B cell (primary cell): Measurements from ENCODE around the gene CLDN4. TPM values are rescaled to one million over a fixed set of nuclear protein-coding genes. Genes with fewer than 3 reads are reported as not detected.

Experiments used
- ATAC-seq: fragments of 200-7000 bp; cut with Tn5 transposase; one replicate; pipeline ENCODE4 v1.10.0; 2021; ENCODE audit warnings: low read depth, mild to moderate bottlenecking, moderate number of reproducible peaks, moderate library complexity
- CTCF ChIA-PET: fragments of 350-600 bp; sonication (Branson Sonifier 250); formaldehyde crosslinking; loops from one replicate; lab custom pipeline; 2021; ENCODE audit warnings: antibody characterized with exemption, inconsistent platforms; lab: Charles Lee
- POLR2A ChIA-PET: fragments of 350-600 bp; sonication (Branson Sonifier 250); formaldehyde crosslinking; loops from one replicate; lab custom pipeline; 2021; ENCODE audit warnings: antibody characterized with exemption; lab: Charles Lee
- DNase-seq: peaks from one replicate; pipeline ENCODE4 v3.0.0; 2013
- H2AFZ ChIP-seq: 2 replicates; pipeline ENCODE4 v1.6.1; 2012; ENCODE audit warnings: mild to moderate bottlenecking, low read depth, low read length; ENCODE audit not compliant: insufficient read depth, poor library complexity, severe bottlenecking
- H3K27ac ChIP-seq, 2 donors: 1 replicate in 1 of 2; 2 replicates in 1 of 2; pipeline ENCODE4 v1.5.1; 2012 to 2013; ENCODE audit warnings: low read length in 2 of 2, mild to moderate bottlenecking in 2 of 2, moderate library complexity in 1 of 2
- H3K27me3 ChIP-seq, 4 experiments: fragments of 200-600 bp in 1 of 4; sonication (generic) in 1 of 4; replicated peaks in 1 of 4; 1 replicate in 2 of 4; 2 replicates in 2 of 4; pipeline versions ENCODE4 v1.6.1 to v1.7.0; 2013 to 2016; ENCODE audit warnings: low read length in 3 of 4, mild to moderate bottlenecking in 2 of 4, mixed read lengths in 1 of 4, moderate library complexity in 1 of 4; ENCODE audit not compliant: insufficient read depth in 4 of 4, control insufficient read depth in 3 of 4; ENCODE audit errors: control extremely low read depth in 1 of 4
- H3K36me3 ChIP-seq, 2 experiments: replicated peaks in 1 of 2; 1 replicate in 1 of 2; 2 replicates in 1 of 2; pipeline versions ENCODE4 v1.6.1 to v1.7.1; 2013; ENCODE audit warnings: low read length in 1 of 2; ENCODE audit not compliant: insufficient read depth in 2 of 2, control insufficient read depth in 1 of 2; ENCODE audit errors: control extremely low read depth in 1 of 2, extremely low read depth in 1 of 2
- H3K4me1 ChIP-seq, 2 donors: fragments of 200-600 bp in 1 of 2; sonication (generic) in 1 of 2; 1 replicate in 1 of 2; 2 replicates in 1 of 2; pipeline versions ENCODE4 v1.5.1 to v1.6.1; 2013 to 2017; ENCODE audit warnings: low read length in 2 of 2; ENCODE audit not compliant: control insufficient read depth in 2 of 2, insufficient read depth in 2 of 2
- H3K4me2 ChIP-seq: replicated peaks from 2 replicates; pipeline ENCODE3; 2012; ENCODE audit warnings: mild to moderate bottlenecking, low read depth, low read length; ENCODE audit not compliant: poor library complexity, severe bottlenecking
- H3K4me3 ChIP-seq, 5 experiments: fragments of 200-600 bp in 1 of 5; sonication (generic) in 1 of 5; 1 replicate in 3 of 5; 2 replicates in 2 of 5; pipeline versions ENCODE4 v1.5.1 to v1.7.0; 2011 to 2016; ENCODE audit warnings: low read length in 4 of 5, mild to moderate bottlenecking in 4 of 5, low read depth in 2 of 5, control low read depth in 1 of 5, moderate library complexity in 1 of 5; ENCODE audit not compliant: insufficient read depth in 1 of 5; ENCODE audit errors: control extremely low read depth in 1 of 5, extremely low read depth in 1 of 5
- H3K79me2 ChIP-seq: fragments of 200-600 bp; sonication (generic); one replicate; pipeline ENCODE4 v1.6.0; 2016; ENCODE audit warnings: low read length; ENCODE audit not compliant: control insufficient read depth, insufficient read depth
- H3K9ac ChIP-seq: fragments of 200-600 bp; sonication (generic); 2 replicates; pipeline ENCODE4 v1.6.1; 2017; ENCODE audit warnings: mild to moderate bottlenecking, low read length, moderate library complexity
- H3K9me3 ChIP-seq, 3 donors: one replicate each; pipeline versions ENCODE4 v1.6.1 to v1.7.1; 2013; ENCODE audit warnings: low read length in 2 of 3; ENCODE audit not compliant: control insufficient read depth in 2 of 3, insufficient read depth in 1 of 3; ENCODE audit errors: control extremely low read depth in 1 of 3
- H4K20me1 ChIP-seq: 2 replicates; pipeline ENCODE4 v1.6.0; 2012; ENCODE audit warnings: mild to moderate bottlenecking, low read length; ENCODE audit not compliant: insufficient read depth, control insufficient read depth, poor library complexity, severe bottlenecking
- H3K27ac Mint-ChIP-seq: one replicate; pipeline ENCODE4 v1.8.0; 2021; ENCODE audit warnings: mixed read lengths
- H3K27me3 Mint-ChIP-seq: one replicate; pipeline ENCODE4 v1.8.0; 2021; ENCODE audit warnings: mixed read lengths
- H3K4me1 Mint-ChIP-seq: one replicate; pipeline ENCODE4 v1.8.0; 2021; ENCODE audit warnings: mixed read lengths
- H3K4me3 Mint-ChIP-seq: one replicate; pipeline ENCODE4 v1.8.0; 2021; ENCODE audit warnings: mixed read lengths
- H3K9me3 Mint-ChIP-seq: one replicate; pipeline ENCODE4 v1.8.0; 2022; ENCODE audit warnings: mixed read lengths; ENCODE audit not compliant: insufficient read depth
- EZH2 ChIP-seq: IDR thresholded peaks from 2 replicates; pipeline ENCODE4 v1.6.1; 2012; ENCODE audit warnings: borderline replicate concordance, low read depth, mild to moderate bottlenecking, moderate library complexity, low read length; ENCODE audit not compliant: insufficient read depth, poor library complexity, severe bottlenecking
- WGBS: methylation state at CpG from one replicate; pipeline ENCODE4 v1.1.5; 2013; ENCODE audit warnings: missing lambda C conversion rate; ENCODE audit not compliant: insufficient coverage; 5-methylcytosine and 5-hydroxymethylcytosine counted together
- intact Hi-C: fragments of 100-400 bp; cut with micrococcal nuclease; formaldehyde crosslinking; loops from one replicate; pipeline ENCODE4 v1.10.0; 2022
- polyA plus RNA-seq: library from polyadenylated mRNA; depleted of rRNA; stranded (reverse); fragments of >200 nt; gene quantifications from 2 replicates; pipeline ENCODE4 v1.2.3, GENCODE V29; 2012
- total RNA-seq, 2 donors: library from RNA; stranded (reverse); fragments of 120-200 nt in 1 of 2; gene quantifications; 1 replicate in 1 of 2; 2 replicates in 1 of 2; pipeline versions ENCODE4 v1.2.3 to v1.2.4, GENCODE V29; 2013 to 2022
- TF ChIP-seq, protein P1 (sequence below): fragments of 200-600 bp; IDR thresholded peaks from one replicate; pipeline ENCODE4 v1.8.0; 2022; ENCODE audit warnings: antibody characterized with exemption, mild to moderate bottlenecking

CLDN4 gene
- total and polyA plus RNA-seq, 2 donors (not counting 1 experiment from before 2014, with no cell fraction given) = 0.09 TPM; not detected in 1

DNA sequence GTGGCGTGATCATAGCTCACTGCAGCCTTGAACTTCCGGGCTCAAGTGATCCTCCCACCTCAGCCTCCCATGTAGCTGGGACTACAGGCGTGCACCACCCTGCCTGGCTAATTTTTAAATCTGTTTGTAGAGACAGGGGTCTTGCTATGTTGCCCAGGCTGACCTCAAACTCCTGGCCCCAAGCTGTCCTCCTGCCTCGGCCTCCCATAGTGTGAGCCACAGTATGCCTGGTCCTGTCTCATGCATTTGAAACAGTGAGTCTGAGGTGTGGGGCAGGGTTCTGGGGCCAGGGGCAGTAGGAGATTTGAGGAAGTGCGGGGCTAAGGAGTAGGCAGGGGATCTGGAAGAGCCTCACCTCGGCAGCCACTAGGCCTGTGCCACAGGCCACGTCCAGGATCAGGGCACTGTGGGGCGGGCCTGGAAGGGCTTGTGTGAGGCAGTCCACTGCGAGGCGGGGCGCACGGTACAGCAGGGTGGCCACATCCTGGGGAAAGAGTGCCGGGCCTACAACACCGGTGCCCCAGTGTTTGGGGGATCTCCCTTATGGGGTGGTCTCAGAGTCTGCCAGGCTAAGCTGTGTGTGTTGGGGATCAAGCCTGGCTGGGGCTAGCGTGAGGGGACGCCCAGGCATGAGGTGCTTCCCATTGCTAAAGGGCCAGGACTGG, 10.1 kb downstream of the CLDN4 start:
- H3K27ac ChIP-seq = no peak overlapping the region
- TF ChIP-seq, protein P1, sequence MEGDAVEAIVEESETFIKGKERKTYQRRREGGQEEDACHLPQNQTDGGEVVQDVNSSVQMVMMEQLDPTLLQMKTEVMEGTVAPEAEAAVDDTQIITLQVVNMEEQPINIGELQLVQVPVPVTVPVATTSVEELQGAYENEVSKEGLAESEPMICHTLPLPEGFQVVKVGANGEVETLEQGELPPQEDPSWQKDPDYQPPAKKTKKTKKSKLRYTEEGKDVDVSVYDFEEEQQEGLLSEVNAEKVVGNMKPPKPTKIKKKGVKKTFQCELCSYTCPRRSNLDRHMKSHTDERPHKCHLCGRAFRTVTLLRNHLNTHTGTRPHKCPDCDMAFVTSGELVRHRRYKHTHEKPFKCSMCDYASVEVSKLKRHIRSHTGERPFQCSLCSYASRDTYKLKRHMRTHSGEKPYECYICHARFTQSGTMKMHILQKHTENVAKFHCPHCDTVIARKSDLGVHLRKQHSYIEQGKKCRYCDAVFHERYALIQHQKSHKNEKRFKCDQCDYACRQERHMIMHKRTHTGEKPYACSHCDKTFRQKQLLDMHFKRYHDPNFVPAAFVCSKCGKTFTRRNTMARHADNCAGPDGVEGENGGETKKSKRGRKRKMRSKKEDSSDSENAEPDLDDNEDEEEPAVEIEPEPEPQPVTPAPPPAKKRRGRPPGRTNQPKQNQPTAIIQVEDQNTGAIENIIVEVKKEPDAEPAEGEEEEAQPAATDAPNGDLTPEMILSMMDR = no peak
- TF ChIP-seq EZH2 = no peak
- H3K4me3 Mint-ChIP-seq = peak overlapping the region; percentile 52
- H3K27me3 ChIP-seq = no peaks in the 10 kb centered on the region
- no peaks in the 10 kb centered on the region for H3K9me3 Mint-ChIP-seq
- DNase-seq (no peak), ATAC-seq (no peak)
- peaks cover 24% of the 10 kb centered on the region for H3K4me1 Mint-ChIP-seq
- 99% methylated on average over 11 of the region's 16 CpGs for WGBS
- H3K9me3 ChIP-seq = no peaks in the 10 kb centered on the region
- H4K20me1 ChIP-seq = no peaks in the 10 kb centered on the region
- H3K9ac ChIP-seq = no peak overlapping the region
- H2AFZ ChIP-seq = no peak overlapping the region
- no peak overlapping the region for H3K4me3 ChIP-seq
- no peak overlapping the region for H3K4me2 ChIP-seq
- no peaks in the 10 kb centered on the region for H3K79me2 ChIP-seq
- ChIA-PET POLR2A (no interaction called here), CTCF (interaction anchor here (1.0 to 1.9 kb wide), 2 partner anchors 13 to 16 kb away, joined by 4 to 5 read pairs; no protein-coding TSS in a partner anchor)
- no peaks in the 10 kb centered on the region for H3K27me3 Mint-ChIP-seq
- intact Hi-C loops = no loop called here
- H3K27ac Mint-ChIP-seq = no peak overlapping the region
- H3K4me1 ChIP-seq = peaks cover 19 to 30% of the 10 kb centered on the region in 2 donors
- no peaks in the 10 kb centered on the region for H3K36me3 ChIP-seq

DNA sequence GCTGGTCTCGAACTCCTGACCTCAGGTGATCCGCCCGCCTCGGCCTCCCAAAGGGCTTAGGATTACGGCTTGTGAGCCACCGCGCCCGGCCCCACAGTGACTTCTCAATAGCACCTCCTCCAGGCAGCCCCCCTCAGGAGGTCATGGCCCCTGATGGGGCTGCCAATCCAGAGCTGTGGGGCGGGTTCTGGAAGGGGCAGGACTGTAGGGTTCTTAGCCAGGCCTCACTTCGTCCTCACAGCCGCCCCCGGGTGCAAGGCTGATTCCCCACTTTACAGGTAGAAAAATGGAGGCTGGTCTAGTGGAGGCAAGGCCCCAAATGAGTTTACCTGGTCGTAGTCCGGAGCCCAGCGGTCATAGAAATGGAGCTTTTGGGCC, 10.9 kb downstream of the CLDN4 start:
- TF ChIP-seq EZH2 = no peak
- TF ChIP-seq, protein P1 = no peak
- H3K4me1 Mint-ChIP-seq = peaks cover 29% of the 10 kb centered on the region
- H3K4me2 ChIP-seq = peak overlapping the region; percentile 98
- peak overlapping the region; percentile 87 for H3K4me3 Mint-ChIP-seq
- no peaks in the 10 kb centered on the region for H4K20me1 ChIP-seq
- H3K9me3 ChIP-seq = no peaks in the 10 kb centered on the region
- H3K9ac ChIP-seq = peak overlapping the region; percentile 69
- DNase-seq = no peak
- intact Hi-C loops = loop anchor here (2.0 kb wide), 1 partner anchor 103 kb away; the partner anchor contains the start of gene ABHD11
- H3K27ac ChIP-seq = peak overlapping the region in 1 of 2 donors; percentile 47
- no peak overlapping the region for H3K27ac Mint-ChIP-seq
- peak overlapping the region; percentile 91 for H2AFZ ChIP-seq
- 95% methylated on average over 11 of the region's 15 CpGs for WGBS
- POLR2A ChIA-PET = no interaction called here
- CTCF ChIA-PET = no interaction called here
- peaks cover 25 to 39% of the 10 kb centered on the region in 2 donors for H3K4me1 ChIP-seq
- no peaks in the 10 kb centered on the region for H3K79me2 ChIP-seq
- no peaks in the 10 kb centered on the region for H3K27me3 Mint-ChIP-seq
- peak overlapping the region in 3 of 5 experiments; percentile 52 to 65 (median 60) for H3K4me3 ChIP-seq
- no peaks in the 10 kb centered on the region for H3K36me3 ChIP-seq
- H3K9me3 Mint-ChIP-seq = no peaks in the 10 kb centered on the region
- H3K27me3 ChIP-seq = no peaks in the 10 kb centered on the region
- ATAC-seq = no peak
